Renal cortical epithelial cell (primary cell): ENCODE data around the gene ZG16B. TPM values are rescaled to one million over a fixed set of nuclear protein-coding genes. Genes with fewer than 3 reads are reported as not detected.

Experiments used
- DNase-seq: peaks from one replicate; pipeline ENCODE4 v3.0.0-alpha.2; 2011; ENCODE audit warnings: low read depth
- total RNA-seq: library from RNA; depleted of rRNA; stranded (reverse); fragments of >200 nt; gene quantifications from 2 replicates; pipeline ENCODE4 v1.2.3, GENCODE V29; 2014

The ZG16B gene
- total RNA-seq, 1 donor from 2014 or later: 0.25 TPM

DNA sequence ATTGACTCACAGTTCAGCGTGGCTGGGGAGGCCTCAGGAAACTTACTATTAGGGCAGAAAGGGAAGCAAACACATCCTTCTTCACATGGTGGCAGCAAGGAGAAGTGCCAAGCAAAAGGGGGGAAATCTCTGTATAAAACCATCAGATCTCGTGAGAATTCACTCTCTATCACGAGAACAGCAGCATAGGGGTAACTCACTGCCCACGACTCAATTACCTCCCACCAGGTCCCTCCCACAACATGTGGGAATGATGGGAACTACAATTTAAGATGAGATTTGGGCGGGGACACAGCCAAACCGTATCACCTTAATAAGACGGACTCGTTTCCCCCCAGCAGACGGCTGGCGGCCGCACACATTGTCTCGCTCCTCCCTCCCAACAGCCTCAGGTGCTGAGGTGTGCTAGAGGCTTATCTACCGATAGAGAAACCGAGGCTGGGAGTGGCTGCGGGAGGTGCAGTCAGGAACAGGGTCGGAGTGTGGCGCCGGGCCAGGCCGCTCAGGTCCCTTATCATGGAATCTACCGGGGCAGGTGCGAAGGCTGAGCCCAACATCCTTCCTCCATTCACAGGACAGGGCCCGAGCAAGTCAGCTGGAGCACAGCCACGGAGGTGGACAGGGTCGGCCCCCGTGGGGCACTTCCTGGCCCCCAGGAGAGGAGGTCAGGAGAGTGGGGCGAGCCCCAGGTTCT is 4.9 kb upstream of the ZG16B start:
- DNase-seq: no peak

DNA sequence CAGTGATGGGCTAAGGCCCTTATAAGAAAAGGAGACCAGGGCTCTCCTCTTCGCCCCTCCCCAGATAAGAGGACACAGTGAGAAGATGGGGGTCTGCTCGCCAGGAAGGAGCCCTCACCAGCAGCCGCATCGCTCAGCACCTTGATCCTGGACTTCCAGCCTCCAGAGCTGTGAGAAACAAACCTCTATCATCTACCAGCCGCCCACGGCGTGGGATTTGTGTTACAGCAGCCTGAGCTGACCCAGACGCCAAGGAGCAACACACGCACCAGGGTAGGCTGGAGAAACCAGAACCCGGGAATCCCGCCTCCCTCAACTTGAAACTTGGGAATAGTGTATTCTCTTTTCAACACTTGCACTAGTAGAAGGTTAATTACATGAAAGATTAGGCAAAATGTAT is 4.2 kb upstream of the ZG16B start:
- DNase-seq: no peak

DNA sequence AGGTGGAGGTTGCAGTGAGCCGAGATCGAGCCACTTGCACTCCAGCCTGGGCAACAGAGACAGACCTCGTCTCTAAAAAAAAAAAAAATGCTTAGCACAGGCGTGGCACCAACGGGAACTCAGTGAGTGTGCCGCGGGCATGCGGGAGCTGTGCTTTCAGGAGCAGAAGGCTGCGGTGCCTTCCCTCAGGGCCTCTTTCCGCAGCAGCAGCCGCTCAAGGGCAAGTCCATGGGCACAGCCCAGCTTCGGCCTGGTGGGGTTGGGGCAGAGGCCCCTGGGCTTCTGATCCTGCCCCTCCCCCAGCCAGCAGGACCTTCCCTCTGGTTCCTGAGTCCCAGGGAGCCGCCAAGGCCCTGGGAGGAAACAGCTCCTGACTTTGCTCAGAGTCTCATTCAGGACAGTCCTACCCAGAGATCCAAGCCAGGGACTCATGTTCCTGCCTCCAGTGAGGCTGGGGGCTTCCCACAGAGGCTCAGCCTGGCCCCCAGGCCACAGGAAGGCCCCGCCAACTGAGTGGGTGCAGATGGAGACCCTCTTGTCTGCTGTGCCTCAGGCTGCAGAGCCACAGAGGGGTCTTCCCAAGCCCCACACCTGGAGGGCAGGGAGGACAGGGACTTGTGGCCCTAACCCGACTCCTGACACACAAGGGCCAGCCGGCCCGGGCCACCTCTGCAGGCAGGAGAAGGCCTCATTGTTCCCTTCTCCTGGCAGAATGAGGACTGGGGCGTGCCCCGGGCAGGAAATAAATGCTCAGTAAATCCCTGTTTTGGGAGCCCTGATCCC is 3.3 kb upstream of the ZG16B start:
- no peak for DNase-seq

DNA sequence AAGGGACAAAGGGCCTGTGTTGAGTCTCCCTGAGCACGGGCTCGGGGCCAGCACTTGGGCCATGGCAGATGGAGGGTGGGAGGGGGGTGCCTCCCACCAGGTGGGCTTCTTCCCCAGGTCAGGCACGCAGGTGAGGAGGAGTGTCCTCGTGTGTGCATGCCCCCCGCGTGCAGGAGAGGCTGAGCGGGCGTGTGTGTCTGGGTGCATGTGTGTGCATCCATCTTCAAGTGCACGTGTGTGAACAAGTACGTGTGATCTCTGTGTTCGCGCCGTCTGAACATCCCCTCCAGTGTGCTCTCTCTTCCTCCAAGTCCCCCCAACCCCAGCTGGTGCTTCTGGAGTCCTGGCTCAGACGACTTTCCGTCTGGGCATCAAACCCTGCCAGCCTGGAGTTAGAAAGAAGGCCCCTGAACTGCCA is 2.7 kb upstream of the ZG16B start:
- no peak for DNase-seq

DNA sequence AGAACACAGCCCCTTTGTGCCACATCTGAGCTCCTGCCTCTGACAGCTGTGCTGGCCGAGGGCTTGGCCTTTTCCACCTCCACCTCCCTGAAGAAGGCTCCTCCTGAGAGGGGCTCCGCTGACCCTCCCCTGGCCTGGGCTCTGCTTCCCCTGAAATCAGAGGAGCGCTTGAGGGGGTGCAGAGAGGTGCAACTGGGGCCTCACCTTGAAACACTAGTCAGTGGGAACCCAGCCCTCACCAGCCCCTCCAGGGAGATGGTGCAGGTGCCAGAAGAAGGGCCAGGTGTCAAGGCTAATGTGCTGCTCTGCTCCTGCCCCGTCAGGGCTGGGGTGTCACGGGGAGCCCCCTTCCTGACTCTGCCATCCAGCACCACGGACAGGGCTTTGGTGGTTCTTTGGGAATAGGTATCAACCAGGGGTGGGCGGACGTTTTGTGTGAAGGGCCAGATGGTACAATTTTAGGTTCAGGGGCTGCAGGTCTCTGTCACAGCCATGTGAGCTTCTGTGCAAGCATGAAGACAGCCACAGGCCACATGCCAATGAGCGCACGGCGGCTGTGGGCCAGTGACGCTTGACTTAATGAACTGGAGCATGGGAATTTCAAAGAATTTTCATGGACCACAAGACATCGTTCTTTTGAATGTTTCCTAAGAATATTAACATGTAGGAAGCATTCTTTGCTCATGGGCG is 2.1 kb upstream of the ZG16B start:
- DNase-seq: no peak

DNA sequence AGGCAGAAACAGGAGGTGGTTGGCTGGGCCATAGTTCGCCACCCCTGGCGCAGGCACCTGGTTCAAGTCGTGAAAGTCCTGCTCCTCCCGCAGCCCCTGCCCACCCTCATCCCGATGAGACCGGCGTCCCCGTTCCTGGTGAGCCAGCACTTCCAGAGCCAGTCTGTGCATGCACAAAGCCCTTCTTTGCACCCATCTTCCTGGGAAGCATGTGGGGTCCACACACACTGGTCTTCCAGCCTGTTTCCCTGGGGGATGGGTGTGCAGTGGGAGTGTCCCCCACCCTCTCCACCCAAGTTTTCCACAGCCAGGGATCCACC is 1.6 kb upstream of the ZG16B start:
- no peak for DNase-seq

DNA sequence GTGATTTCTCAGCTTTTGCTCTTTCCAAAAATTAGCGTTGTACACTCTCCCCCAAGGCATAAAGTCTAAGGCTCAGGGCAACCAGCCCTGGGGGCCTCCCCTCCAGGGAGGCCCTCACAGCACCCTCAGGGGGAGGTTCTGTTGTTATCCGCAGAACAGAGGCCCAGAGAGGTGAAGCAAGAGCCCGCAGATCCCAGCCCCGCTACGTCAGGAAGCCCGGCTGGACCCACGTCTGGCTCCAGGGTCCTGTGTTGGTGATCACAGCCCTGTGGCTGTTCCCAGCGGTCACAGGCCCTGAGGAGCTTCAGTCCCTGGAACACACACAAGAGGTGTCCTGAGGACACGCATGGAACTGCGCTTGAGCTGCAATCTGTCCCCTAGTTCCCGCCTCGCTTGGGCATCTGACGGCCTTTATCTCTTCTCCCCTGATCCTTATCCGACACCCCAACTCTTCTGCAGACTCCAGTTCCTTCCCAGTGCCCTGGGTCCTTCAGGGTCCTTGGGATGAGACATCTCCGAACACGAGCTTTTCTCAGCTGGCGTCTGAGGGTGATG is 1.1 kb upstream of the ZG16B start:
- no peak for DNase-seq

DNA sequence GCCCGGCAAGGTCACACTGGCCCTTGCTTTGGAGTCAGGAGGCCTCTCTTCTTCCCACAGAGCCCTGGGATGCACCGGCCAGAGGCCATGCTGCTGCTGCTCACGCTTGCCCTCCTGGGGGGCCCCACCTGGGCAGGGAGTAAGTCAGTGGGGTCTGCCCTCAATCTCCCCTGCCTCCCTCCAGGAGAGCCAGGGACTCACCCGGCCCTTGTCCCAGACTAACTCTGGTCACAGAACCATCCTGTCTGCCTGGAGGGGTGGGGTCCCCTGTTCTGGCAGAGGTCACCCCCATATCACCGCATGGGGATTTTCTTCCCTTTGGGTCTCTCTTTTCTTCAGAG is 222 bp downstream of the ZG16B start:
- no peak for DNase-seq

DNA sequence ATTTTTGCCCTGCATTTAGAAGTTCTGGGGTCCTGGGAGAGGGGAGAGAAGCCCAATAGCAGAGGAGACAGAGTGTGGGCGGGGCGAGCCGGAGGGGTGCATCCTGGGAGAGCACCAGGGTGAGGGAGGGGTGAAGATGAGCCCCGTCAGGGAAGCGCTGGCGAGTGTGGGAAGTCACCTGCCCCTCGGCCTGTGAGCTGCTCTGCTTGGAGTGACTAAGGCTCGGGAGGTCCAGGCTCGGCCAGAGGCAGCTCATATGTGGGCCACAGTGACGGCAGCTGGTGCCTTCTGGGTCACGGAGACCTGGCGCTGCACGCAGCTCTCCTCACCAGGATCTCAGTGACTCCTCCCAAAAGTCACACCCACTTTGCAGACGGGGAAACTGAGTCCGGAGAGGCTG is 1.1 kb downstream of the ZG16B start:
- DNase-seq: no peak

DNA sequence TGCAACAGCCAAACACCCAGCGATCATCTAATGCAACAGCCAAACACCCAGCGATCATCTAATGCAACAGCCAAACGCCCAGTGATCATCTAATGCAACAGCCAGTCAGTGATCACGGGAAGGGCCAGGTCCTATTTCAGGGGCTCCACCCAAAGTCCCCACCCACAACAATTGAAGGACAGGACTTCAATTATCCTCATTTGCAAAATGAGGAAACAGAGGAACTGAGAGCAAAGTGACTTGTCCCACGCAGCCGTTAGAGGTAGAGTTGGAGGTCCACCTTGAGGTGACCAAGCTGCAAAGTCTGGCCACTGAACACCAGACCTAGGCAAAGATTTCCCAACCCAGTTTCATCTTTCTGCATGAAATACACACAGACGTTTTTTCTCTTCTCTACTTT is 3.7 kb downstream of the ZG16B start:
- DNase-seq: no peak

DNA sequence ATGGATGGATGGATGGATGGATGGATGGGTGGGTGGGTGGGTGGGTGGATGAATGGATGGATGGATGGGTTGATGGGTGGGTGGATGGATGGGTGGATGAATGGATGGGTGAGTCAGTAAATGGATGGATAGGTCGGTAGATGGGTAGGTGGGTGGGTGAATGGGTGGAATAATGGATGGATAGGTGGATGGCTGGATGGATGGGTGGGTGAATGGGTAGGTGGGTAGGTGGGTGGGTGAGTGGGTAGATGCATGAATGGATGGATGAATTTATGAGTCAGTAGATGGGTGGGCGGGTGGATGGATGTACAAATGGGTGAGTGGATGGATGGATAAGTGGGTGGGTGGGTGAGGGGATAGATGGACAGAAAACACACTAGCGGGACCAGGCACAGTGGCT is 4.9 kb downstream of the ZG16B start:
- DNase-seq: no peak

DNA sequence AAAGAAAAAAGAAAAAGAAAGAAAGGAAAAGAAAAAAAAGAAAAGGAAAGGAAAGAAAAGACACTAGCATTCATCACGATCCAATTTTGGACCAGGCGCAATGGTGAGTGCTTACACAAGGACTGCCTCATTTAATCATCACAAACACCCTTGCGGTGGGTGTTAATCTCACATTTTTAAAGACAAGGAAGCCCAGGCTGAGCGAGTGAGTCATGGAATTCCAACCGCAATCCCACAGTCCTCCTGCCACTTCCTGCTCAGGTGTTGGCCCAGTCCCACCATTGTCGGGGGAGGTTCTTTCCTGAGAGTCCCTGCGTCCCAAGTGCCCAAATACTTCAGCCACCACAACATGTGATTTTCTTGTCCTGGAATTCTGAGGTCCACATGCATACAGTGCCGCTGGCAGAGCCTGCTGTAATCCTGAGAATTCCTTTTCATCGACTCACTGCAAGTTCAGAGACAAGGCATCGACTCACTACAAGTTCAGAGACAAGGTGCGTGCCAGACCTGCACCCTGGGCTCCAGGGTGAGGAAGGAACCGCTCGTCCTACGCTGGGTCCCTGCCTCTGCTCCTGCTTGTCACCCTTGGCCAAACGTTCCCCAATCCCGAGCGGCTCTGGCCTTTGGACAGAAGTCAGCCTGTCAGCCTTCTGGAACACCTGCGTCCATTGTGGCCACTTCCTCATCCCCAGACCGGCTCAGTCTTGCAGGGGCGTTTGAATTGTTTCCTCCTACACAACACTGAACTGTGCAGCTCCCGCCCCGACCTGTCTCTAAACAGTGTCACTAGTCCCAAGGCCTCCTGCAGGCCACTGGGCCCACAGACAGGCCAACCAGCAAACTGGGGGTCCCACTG is 5.8 kb downstream of the ZG16B start:
- DNase-seq: peak; percentile 99

DNA sequence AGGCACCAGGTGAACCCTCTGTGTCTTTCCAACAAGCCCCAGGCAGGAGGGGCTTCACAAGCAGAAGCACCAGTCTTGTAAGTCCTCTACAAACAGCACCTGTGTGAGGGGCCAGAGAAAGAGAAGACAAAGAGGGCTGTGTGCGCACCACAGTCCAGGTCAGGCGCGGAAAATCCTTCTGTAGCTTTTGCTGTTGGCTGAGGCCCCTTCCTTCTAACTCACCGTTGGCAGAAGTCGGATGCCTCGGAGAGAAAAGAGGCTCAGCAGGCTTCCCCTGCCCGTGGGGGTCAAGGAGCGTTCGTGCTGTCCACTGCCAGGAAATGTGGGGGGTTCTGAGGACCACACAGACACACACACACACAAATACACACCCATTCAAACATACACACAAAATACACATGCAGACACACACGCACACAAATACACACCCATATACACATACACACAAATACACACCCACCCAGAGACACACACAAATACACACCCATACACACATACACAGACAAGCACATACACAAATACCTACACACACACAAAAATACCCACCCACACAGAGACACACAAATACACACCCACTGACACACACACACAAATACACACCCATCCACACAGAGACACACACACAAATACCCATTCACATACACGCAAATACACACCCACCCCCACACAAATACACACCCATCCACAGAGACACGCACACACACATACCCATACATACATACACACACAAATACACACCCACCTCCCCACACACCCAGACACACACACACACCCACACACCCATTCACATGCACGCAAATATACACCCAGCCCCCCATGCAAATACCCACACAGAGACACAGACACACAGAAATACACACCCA is 6.8 kb downstream of the ZG16B start:
- no peak for DNase-seq

DNA sequence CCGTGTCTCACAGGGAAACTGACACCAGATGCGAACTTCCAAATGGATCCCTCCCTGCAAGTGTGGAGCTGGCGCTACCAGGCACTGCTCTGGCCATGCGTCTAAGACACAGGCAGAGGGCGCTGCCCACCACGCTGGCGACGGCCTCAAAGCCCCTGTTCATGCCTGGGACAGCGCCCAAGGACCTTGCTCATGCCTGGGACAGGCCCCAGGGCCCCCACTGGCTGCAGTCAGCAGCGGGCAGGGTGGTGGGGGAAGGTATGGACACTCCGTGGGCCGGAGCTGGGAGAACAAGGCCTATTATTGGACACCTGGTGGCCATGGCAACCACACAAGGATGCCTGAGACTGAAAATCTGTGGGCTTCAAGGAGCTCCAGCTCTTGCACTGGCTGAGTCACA is 8.8 kb downstream of the ZG16B start:
- peak; percentile 60 for DNase-seq

DNA sequence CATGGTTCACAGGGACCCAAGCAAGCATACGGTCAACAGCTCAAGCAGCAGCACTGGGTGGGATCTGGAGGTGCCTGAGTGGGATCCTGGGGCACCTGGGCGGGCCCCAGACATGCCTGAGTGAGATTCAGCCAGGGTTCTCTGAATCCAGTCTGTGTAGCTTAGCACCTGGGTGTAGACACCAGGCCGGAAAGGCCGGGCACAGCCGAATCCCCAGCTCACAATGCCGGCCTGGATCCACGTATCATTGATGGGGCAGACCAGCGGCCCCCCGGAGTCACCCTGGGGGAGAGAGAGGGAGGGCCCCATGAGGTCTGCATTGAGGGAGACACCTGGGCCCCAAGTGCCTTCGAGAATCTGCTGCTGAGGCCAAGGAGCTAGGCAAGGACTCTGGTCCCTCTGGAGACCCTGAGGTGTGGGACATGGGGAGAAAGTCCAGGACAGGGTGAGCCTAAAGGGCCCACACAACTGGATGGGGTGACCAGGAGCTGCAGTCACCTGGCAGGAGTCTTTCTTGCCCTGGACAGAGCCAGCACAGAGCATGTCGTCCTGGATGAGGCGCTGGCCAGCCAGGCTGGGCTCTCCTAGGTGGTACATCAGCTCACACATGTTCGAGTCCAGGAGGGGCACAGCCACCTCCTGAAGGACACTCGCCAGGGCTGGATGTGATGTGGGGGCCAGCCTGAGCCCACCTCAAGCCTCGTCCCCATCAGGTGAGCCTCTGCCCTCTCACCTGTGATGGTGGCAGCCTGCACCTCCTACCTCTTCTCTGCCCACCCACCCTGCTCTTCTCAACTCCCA is 9.7 kb downstream of the ZG16B start:
- DNase-seq: no peak

DNA sequence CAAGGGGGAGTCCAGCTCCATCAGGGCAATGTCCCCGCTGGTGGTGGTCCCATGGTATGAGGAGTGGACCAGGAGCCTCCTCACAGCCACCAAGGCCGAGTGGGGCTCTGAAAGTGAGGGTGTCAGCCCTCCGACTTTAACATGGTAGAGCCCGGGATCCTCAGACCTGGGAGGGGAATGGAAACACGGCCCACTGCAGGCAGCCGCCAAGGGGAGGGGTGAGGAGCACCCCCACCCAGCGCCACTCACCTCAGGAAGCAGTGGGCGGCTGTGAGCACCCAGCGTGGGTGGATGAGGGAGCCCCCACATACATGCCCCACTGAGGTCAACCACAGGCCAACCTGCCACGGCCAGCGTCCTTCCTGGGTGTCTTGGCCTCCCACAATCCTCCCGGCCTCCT is 10.8 kb downstream of the ZG16B start:
- DNase-seq: no peak

DNA sequence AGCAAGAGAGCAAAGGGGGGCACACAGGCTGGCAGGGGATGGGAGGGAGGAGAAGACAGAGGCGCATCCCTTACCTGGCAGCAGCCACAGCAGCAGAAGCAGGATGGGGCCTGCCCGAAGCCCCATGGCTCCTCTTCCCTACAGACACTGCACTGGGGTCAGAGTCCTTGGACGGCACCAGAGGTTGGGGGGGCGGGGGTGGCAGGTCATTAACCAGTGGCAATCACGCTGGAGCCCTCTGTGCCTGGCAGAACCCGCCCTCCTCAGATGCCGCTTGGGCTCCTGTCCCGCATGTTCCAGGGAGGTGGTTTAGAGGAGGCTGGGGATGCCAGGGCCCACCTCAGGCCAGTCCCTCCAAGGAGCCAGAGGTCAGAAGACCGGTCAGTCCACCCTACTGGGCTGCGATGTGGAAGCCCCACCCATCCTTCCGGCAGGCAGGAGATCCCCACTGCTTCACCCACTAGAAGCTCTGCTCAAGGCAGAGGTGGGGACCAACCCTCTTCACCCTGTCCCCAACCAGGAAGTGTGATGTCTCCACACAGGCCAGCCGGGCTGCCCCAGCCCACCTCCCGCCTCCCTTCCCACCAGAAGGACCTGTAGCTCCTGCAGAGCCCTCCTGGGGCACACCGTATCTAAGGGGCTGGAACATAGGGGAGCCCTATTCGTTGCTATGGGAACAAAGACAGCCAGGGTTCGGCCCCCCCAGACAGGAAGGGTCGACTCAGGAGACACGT is 11.7 kb downstream of the ZG16B start:
- DNase-seq: no peak

DNA sequence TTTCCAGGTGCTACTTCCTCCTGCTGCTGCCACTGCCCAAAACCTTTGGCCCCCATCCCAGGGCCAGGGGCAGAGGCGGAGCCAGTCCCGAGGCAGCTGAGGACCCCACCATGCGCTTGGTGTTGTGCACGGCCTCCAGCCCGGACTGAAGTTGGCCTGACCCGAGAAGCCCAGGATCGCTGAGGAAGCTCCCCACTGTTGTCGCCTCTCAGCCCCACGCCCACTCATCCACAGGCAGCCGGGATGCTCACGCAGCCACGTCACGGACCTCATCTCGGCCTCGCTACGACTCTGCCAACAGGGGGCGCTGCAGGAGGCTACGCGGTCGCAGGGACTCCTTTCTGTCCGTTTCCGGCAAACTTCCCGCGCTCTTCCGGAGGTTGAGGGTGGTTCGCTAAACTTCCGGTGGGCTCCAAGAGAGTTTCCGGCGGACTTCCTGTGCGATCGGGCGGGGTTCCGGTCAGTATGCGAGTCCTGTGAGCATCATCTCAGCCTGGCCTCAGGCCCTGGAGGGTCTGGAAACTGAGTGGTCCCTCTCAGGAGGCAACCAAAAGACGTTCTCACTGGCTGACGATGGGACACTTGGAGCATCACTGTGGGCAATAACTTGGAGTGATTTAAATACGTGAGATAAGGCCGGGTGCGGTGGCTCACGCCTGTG is 12.4 kb downstream of the ZG16B start:
- no peak for DNase-seq

DNA sequence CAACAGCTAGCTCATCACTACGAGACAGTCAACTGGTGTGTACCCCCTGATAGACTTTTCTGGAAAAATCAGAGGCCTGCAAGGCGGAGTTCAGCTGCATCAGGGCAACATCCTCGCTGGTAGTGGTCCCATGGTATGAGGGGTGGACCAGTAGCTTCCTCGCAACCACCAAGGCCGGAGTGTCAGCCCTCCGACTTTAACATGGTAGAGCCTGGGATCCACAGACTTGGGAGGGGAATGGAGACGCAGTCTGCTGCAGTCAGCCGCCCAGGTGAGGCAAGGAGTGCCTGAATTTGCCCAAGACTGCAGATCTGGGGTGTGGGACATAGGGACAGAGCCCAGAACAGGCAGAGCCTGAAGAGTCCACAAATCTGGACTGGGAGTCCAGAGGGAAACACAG is 13.4 kb downstream of the ZG16B start:
- DNase-seq: no peak
